H1 (cell line): ENCODE results near the gene TBCA. TPM values are rescaled to one million over a fixed set of nuclear protein-coding genes. Genes with fewer than 3 reads are reported as not detected.

Experiments used
- polyA plus RNA-seq, 7 experiments: library from polyadenylated mRNA; depleted of rRNA in 3 of 7; stranded (reverse) in 5 of 7; unstranded in 2 of 7; fragments of >200 nt in 5 of 7; fragments of 200-250 nt in 2 of 7; gene quantifications; 1 replicate in 5 of 7; 2 replicates in 1 of 7; 4 replicates in 1 of 7; pipeline versions ENCODE4 v1.2.1 to v1.2.3, GENCODE V29; 2011 to 2013; ENCODE audit warnings: missing spikeins in 2 of 7, mixed read lengths in 2 of 7
- total RNA-seq: library from RNA; stranded (reverse); fragmentation: NEBNext Ultra II Directional; extraction: Animal tissue kit (Norgen Biotek cat#: 25700); gene quantifications from 2 replicates; pipeline ENCODE4 v1.2.1, GENCODE V29; 2021
- TF ChIP-seq, protein P1 (sequence below): fragments of 300-600 bp; sonication (generic); IDR thresholded peaks from 2 replicates; pipeline ENCODE4 v1.7.1; 2012; ENCODE audit warnings: low read length, moderate library complexity, mild to moderate bottlenecking, inconsistent platforms; ENCODE audit not compliant: insufficient replicate concordance

The TBCA gene
- total and polyA plus RNA-seq, 2 of the 8 experiments (the other 6 are each of a cell fraction or from before 2014, with no cell fraction given) = 55.7 to 320 TPM

DNA sequence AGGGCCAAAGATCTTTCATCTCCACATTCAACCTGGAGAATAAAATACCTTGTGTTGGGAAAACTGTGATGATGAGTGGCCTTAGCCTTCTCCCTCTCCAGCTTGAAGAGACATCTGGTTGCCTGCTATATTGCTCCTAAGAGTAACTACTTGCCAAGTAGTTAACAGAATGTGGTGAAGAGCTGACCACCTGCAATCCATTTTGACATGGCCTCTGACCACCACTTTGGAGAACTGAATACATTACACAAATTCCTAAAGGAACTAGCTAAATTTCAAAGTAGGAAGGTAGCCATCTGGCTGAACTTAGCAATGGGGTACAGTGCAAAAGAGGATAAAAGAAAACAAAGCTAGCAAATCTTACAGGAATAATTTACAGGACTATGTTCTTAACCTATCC is 7.2 kb downstream of the TBCA start (continued):
- TF ChIP-seq, protein P1, sequence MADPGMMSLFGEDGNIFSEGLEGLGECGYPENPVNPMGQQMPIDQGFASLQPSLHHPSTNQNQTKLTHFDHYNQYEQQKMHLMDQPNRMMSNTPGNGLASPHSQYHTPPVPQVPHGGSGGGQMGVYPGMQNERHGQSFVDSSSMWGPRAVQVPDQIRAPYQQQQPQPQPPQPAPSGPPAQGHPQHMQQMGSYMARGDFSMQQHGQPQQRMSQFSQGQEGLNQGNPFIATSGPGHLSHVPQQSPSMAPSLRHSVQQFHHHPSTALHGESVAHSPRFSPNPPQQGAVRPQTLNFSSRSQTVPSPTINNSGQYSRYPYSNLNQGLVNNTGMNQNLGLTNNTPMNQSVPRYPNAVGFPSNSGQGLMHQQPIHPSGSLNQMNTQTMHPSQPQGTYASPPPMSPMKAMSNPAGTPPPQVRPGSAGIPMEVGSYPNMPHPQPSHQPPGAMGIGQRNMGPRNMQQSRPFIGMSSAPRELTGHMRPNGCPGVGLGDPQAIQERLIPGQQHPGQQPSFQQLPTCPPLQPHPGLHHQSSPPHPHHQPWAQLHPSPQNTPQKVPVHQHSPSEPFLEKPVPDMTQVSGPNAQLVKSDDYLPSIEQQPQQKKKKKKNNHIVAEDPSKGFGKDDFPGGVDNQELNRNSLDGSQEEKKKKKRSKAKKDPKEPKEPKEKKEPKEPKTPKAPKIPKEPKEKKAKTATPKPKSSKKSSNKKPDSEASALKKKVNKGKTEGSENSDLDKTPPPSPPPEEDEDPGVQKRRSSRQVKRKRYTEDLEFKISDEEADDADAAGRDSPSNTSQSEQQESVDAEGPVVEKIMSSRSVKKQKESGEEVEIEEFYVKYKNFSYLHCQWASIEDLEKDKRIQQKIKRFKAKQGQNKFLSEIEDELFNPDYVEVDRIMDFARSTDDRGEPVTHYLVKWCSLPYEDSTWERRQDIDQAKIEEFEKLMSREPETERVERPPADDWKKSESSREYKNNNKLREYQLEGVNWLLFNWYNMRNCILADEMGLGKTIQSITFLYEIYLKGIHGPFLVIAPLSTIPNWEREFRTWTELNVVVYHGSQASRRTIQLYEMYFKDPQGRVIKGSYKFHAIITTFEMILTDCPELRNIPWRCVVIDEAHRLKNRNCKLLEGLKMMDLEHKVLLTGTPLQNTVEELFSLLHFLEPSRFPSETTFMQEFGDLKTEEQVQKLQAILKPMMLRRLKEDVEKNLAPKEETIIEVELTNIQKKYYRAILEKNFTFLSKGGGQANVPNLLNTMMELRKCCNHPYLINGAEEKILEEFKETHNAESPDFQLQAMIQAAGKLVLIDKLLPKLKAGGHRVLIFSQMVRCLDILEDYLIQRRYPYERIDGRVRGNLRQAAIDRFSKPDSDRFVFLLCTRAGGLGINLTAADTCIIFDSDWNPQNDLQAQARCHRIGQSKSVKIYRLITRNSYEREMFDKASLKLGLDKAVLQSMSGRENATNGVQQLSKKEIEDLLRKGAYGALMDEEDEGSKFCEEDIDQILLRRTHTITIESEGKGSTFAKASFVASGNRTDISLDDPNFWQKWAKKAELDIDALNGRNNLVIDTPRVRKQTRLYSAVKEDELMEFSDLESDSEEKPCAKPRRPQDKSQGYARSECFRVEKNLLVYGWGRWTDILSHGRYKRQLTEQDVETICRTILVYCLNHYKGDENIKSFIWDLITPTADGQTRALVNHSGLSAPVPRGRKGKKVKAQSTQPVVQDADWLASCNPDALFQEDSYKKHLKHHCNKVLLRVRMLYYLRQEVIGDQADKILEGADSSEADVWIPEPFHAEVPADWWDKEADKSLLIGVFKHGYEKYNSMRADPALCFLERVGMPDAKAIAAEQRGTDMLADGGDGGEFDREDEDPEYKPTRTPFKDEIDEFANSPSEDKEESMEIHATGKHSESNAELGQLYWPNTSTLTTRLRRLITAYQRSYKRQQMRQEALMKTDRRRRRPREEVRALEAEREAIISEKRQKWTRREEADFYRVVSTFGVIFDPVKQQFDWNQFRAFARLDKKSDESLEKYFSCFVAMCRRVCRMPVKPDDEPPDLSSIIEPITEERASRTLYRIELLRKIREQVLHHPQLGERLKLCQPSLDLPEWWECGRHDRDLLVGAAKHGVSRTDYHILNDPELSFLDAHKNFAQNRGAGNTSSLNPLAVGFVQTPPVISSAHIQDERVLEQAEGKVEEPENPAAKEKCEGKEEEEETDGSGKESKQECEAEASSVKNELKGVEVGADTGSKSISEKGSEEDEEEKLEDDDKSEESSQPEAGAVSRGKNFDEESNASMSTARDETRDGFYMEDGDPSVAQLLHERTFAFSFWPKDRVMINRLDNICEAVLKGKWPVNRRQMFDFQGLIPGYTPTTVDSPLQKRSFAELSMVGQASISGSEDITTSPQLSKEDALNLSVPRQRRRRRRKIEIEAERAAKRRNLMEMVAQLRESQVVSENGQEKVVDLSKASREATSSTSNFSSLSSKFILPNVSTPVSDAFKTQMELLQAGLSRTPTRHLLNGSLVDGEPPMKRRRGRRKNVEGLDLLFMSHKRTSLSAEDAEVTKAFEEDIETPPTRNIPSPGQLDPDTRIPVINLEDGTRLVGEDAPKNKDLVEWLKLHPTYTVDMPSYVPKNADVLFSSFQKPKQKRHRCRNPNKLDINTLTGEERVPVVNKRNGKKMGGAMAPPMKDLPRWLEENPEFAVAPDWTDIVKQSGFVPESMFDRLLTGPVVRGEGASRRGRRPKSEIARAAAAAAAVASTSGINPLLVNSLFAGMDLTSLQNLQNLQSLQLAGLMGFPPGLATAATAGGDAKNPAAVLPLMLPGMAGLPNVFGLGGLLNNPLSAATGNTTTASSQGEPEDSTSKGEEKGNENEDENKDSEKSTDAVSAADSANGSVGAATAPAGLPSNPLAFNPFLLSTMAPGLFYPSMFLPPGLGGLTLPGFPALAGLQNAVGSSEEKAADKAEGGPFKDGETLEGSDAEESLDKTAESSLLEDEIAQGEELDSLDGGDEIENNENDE = no peak
